ENCODE measurements around the gene CADPS2. TPM values are rescaled to one million over a fixed set of nuclear protein-coding genes. Genes with fewer than 3 reads are reported as not detected.

CADPS2 gene
- total RNA-seq, 1 experiment from 2014 or later, result 7.4 TPM

- H3K4me3 Mint-ChIP-seq (ENCODE audit: unreplicated experiment), result no peak overlapping the region
- H3K9me3 Mint-ChIP-seq (ENCODE audit: unreplicated experiment), result no peaks in the 10 kb centered on the region
- TF ChIP-seq CTCF (IDR thresholded peaks at IDR 0.05; ENCODE audit: unreplicated experiment), result no peak
- H3K27ac Mint-ChIP-seq (ENCODE audit: low read depth, unreplicated experiment), result no peak overlapping the region
- intact Hi-C loops (cut with micrococcal nuclease), result no loop called here
- CTCF ChIA-PET, result interaction anchor here (0.5 to 1.6 kb wide), 3 partner anchors 13 to 480 kb away, joined by 3 read pairs; no protein-coding TSS in a partner anchor
- H3K27me3 Mint-ChIP-seq (ENCODE audit: insufficient read depth, unreplicated experiment), result no peaks in the 10 kb centered on the region
- H3K4me1 Mint-ChIP-seq (ENCODE audit: insufficient read depth, unreplicated experiment), result no peaks in the 10 kb centered on the region
- POLR2A ChIA-PET, result no interaction called here
- no peaks in the 10 kb centered on the region for H3K36me3 Mint-ChIP-seq (ENCODE audit: insufficient read depth, unreplicated experiment)
- no TSS peak for BruUV-seq (replicated peaks)
- no peak for DNase-seq (ENCODE audit: unreplicated experiment)
These were observed 313.6 kb downstream of the CADPS2 start for GRCh38 chr7:122572706-122573105.

GRCh38 chr7:122561326-122561725, 324.9 kb downstream of the CADPS2 start:
- no TSS peak for BruUV-seq (replicated peaks)
- Mint-ChIP-seq H3K27me3 (ENCODE audit: insufficient read depth, unreplicated experiment) (peaks cover 12% of the 10 kb centered on the region), H3K36me3 (ENCODE audit: insufficient read depth, unreplicated experiment) (no peaks in the 10 kb centered on the region), H3K4me1 (ENCODE audit: insufficient read depth, unreplicated experiment) (no peaks in the 10 kb centered on the region), H3K9me3 (ENCODE audit: unreplicated experiment) (no peaks in the 10 kb centered on the region), H3K4me3 (ENCODE audit: unreplicated experiment) (no peak overlapping the region), H3K27ac (ENCODE audit: low read depth, unreplicated experiment) (no peak overlapping the region)
- no peak for DNase-seq (ENCODE audit: unreplicated experiment)
- no peak for TF ChIP-seq CTCF (IDR thresholded peaks at IDR 0.05; ENCODE audit: unreplicated experiment)
- ChIA-PET CTCF (interaction anchor here (0.6 kb wide), 1 partner anchor 77 kb away, joined by 3 read pairs; no protein-coding TSS in a partner anchor), POLR2A (no interaction called here)
- intact Hi-C loops (cut with micrococcal nuclease), result no loop called here

GRCh38 chr7:122556873-122557542, 329.3 kb downstream of the CADPS2 start:
- H3K4me1 Mint-ChIP-seq (ENCODE audit: insufficient read depth, unreplicated experiment), result no peaks in the 10 kb centered on the region
- TF ChIP-seq CTCF (IDR thresholded peaks at IDR 0.05; ENCODE audit: unreplicated experiment), result no peak
- H3K36me3 Mint-ChIP-seq (ENCODE audit: insufficient read depth, unreplicated experiment), result no peaks in the 10 kb centered on the region
- BruUV-seq (replicated peaks), result no TSS peak
- CTCF ChIA-PET, result interaction anchor here (0.7 to 0.8 kb wide), 2 partner anchors 26 to 311 kb away, joined by 3 to 4 read pairs; no protein-coding TSS in a partner anchor
- POLR2A ChIA-PET, result no interaction called here
- no peak overlapping the region for H3K4me3 Mint-ChIP-seq (ENCODE audit: unreplicated experiment)
- intact Hi-C loops (cut with micrococcal nuclease), result no loop called here
- peaks cover 12% of the 10 kb centered on the region for H3K27me3 Mint-ChIP-seq (ENCODE audit: insufficient read depth, unreplicated experiment)
- no peak for DNase-seq (ENCODE audit: unreplicated experiment)
- no peaks in the 10 kb centered on the region for H3K9me3 Mint-ChIP-seq (ENCODE audit: unreplicated experiment)
- H3K27ac Mint-ChIP-seq (ENCODE audit: low read depth, unreplicated experiment), result no peak overlapping the region

- TF ChIP-seq CTCF (IDR thresholded peaks at IDR 0.05; ENCODE audit: unreplicated experiment), result no peak
- ChIA-PET CTCF (no interaction called here), POLR2A (no interaction called here)
- no peak overlapping the region for H3K27ac Mint-ChIP-seq (ENCODE audit: low read depth, unreplicated experiment)
- no TSS peak for BruUV-seq (replicated peaks)
- H3K36me3 Mint-ChIP-seq (ENCODE audit: insufficient read depth, unreplicated experiment), result no peaks in the 10 kb centered on the region
- no peaks in the 10 kb centered on the region for H3K4me1 Mint-ChIP-seq (ENCODE audit: insufficient read depth, unreplicated experiment)
- H3K27me3 Mint-ChIP-seq (ENCODE audit: insufficient read depth, unreplicated experiment), result peaks cover 12% of the 10 kb centered on the region
- H3K9me3 Mint-ChIP-seq (ENCODE audit: unreplicated experiment), result no peaks in the 10 kb centered on the region
- intact Hi-C loops (cut with micrococcal nuclease), result no loop called here
- H3K4me3 Mint-ChIP-seq (ENCODE audit: unreplicated experiment), result no peak overlapping the region
- no peak for DNase-seq (ENCODE audit: unreplicated experiment)
These were observed 330.0 kb downstream of the CADPS2 start for GRCh38 chr7:122556219-122556618.

All from MCF 10A (cell line).